Epidermal melanocyte (primary cell): ENCODE results near the gene SMIM12.

ENCODE experiments used
- DNase-seq: peaks from one replicate; pipeline ENCODE4 v3.0.0; 2011; ENCODE audit warnings: low spot score; ENCODE audit not compliant: insufficient read length

SMIM12 gene, protein sequence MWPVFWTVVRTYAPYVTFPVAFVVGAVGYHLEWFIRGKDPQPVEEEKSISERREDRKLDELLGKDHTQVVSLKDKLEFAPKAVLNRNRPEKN

GRCh38 chr1:34859446-34860200 is at the start of gene SMIM12:
SMIM12 (minus strand) TSS chr1:34859749; CDS start chr1:34855977, 3,772 bp downstream.
- DNase-seq = peak; percentile 99

GRCh38 chr1:34908369-34908768 is 48.8 kb upstream of the SMIM12 start:
- no peak for DNase-seq

DNA sequence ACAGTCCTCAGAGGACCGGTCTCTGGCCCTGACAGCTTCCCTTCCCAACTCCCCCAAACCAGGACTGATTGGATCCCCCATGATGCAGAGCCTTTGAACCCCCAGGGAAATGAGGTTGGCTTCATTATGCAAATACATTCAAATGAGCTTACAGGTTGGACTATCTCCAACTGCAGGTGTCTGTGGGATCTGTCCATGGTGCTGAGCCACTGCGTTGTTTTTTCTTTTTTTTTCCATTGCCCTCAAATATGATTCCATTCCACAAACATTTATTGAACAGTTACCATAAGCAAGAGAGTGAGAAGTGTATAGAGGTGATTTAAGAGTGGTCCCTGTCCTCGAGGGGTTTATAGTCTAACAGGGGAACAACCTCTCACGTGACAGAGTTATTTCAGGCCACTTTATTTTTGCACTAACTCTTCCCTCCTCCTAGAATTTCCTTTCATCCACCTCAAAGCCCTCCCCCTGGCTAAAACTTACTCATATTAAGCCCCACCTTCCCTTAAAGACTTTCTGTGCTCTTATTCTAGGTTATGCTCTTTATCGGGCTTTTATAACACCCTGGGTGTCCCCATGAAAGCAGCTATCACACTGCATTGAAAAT is 48.0 kb upstream of the SMIM12 start:
- no peak for DNase-seq

- no peak for DNase-seq
Observed at GRCh38 chr1:34906756-34907155, 47.2 kb upstream of the SMIM12 start.

GRCh38 chr1:34906222-34906621 is 46.7 kb upstream of the SMIM12 start:
- no peak for DNase-seq

- DNase-seq = no peak
Observed at GRCh38 chr1:34905098-34905459, 45.5 kb upstream of the SMIM12 start.

DNA sequence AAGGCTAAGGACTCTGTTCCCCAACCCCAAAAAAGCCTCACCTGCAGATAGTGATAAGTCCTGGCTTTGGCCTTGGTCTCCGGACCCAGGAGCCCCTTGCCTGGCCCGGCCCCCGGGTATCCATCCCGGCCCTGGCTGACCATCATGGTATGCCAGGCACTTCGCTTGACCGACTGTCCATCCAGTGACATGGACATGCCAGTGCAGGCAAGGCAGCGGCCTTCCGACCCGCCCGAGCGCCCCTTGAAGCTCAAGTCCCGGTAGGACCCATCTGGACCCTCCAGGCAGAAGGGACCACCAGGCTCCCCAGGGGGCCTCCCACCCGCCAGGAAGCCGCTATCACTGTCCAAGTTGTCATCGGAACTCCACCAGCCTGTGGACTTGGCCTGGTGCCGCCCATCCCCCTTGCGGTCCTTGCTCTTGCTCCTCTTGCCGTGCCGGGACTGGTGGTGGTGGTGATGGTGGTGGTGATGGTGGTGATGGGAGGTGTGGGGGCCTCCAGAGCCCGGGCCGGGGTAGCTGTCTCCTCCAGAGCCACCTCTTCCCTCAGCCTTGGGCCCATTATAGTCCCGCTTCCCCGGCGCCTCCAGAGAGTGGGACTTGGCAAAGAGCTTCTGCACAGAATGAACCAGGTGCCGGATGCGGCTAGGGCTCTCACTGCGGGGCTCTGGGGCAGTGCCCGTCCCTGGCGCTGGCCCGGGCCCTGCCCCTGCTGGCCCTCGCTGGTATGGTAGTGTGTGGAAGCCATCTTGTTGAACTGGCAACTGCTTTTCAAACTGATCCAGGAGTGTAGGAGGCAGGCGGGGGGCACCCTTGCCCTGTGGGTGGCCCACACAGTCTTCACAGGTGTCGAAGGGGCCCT is 44.9 kb upstream of the SMIM12 start:
- DNase-seq = no peak

DNA sequence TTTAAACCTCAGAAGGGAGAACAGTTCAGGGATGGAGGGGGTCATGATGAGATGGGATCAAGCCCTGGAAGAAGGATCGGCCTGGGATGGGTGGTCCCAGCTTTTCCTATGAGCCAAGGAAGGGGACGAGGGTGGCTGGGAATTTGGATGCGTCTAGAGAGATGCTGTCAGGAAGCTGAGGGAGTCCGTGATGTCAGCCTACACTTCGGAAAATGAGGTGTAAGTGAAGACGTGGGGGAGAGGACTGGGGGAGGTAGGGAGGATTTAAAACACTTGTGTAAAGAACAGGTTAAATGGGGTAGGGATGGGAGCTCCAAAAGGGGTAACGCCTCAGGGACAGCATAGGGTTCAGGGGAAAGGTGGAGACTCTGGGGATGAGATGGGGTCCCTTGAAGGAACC is 42.4 kb upstream of the SMIM12 start:
- no peak for DNase-seq

DNA sequence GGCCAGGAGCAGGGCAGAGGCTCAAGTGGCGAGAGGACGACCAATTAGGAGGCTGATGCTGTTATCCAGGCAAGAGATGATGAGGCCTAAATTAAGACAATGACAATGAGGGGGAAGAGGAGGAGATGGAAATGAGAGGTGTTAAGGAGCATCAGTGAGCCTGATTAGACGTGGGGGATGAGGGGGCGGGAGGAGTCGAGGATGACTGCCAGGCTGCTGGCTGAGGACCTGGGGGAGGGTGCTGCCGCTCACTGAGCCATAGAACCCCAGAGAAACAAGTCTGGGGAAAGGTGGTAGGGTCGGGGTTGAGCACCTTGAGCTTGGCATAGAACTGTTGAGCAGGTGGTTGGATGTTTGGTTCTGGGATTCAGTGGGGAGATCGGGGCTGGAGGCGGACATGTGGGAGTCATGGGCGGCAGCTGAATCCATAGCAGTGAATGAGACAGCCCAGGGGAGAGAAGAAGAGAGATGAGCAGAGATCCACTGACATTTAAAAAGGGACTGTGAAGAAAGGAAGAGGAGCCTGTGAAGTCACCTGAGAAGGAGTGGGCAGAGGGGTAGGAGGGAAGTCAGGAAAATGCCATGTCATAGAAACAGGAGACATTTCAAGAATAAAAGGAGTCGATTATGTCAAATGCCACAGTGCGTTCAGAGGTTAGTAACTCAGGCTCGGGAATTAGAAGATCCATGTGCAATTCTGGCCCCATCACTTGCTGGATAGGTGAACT is 41.4 kb upstream of the SMIM12 start:
- DNase-seq = no peak

GRCh38 chr1:34899906-34900305 is 40.4 kb upstream of the SMIM12 start:
- no peak for DNase-seq

DNA sequence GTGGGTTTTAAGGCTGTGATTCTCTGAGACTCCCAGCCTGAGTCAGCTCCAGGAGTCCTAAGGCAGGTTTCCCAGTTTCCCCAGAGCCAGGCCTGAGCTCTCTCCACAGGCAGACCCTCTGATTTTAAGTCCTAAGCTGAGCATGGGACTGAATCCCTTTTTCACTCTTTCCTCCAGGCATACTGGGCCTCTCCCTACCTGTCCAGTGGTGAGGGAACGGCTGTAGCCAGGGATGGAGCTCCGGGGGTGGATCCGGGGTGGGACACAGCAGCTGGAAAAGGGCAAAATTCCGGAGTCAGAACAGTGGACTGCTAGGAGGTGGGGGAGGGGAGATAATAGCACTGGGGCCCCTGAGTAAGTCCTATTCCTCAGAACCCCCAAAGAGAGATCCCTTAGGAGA is 39.9 kb upstream of the SMIM12 start:
- DNase-seq = no peak

- DNase-seq = no peak
Observed at GRCh38 chr1:34898330-34898761, 38.8 kb upstream of the SMIM12 start.

- DNase-seq = no peak
Observed at GRCh38 chr1:34896612-34897011, 37.1 kb upstream of the SMIM12 start.

- no peak for DNase-seq
Observed at GRCh38 chr1:34889705-34890104, 30.2 kb upstream of the SMIM12 start.

DNA sequence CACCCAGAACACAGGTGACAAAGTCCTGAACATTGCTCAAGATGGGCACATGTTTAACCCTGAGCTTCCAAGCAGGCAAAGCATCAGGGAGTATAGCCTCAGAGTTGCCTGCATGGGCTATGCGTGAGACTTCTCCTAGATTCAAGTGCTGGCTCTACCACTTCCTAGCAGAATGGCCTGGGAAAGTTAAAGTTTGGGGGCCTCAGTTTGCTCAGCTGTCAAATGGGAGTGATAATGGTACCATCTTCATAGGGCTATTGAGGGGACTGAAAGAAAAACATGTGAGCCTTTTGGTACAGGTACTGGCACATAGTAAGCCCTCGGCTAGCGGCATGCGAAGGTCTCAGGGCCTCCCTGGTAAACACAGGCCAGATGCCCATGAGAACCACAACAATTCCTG is 28.0 kb upstream of the SMIM12 start:
- no peak for DNase-seq

DNA sequence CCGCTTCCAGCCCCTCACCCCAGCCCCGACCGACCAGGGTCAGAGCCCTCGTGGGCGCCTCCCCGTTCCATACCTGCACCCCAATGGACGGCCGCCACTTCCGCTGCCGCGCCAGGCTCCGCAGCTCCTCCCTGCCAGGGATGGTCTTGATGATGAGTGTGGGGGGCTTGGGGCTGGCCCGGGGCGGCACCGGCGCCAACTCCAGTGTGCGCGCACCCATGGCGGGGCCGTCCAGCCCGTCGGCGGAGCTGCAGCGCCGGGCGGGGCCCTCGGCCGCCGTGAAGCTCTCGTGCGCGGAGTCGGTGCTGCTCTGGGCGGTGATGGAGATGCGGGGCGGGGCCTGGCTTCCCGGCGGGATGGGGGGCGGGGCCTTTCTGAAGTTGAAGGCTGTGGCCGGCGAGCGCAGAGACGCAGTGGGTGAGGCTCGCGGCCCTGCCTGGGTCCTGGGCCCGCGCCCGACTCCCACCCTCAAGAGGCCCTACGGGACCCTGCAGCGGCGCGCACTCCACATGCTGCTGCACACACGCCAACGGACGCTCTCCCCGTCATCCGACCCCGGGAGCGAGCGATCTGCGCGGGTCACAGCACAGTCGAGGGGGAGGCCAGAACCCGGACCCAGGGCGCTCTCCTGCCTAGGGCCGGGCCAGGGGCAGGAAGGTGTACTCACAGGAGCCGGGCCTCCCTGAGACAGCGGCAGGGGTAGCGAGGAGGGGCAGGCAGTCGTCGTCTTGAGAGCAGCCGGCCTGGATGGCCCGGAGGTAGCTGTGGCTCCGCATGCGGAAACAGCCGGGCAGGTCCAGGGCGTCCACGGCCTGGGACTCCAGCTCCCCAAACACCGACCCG is 26.1 kb upstream of the SMIM12 start:
- no peak for DNase-seq

GRCh38 chr1:34884961-34885360 is 25.4 kb upstream of the SMIM12 start:
- DNase-seq = no peak

GRCh38 chr1:34884536-34884935 is 25.0 kb upstream of the SMIM12 start:
- DNase-seq = no peak

DNA sequence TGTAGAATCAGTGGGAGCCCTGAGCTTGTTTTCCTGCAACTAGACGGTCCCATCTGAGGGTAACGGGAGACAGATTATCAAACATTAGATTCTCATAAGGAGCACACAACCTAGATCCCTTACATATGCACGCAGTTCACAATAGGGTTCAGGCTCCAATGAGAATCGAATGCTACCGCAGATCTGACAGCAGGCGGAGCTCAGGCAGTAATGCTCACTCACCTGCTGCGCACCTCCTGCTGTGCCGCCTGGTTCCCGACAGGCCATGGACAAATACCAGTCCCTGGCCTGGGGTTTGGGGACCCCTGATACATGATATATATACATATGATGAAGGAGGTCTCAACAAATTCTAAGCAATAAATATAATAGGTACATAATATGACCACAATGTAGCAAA is 19.7 kb upstream of the SMIM12 start:
- no peak for DNase-seq

- DNase-seq = no peak
Observed at GRCh38 chr1:34876406-34876805, 16.9 kb upstream of the SMIM12 start.
